Glomerular visceral epithelial cell (primary cell): ENCODE results near the gene TCP11L2.
A peak's percentile ranks its signal among the peaks of the same experiment; 100 is the strongest.
"Not testable (repeated sequence)": the region's sequence is repeated elsewhere in the genome, so short reads cannot be mapped to it uniquely, and the experiment has no call there.

Source experiments
- DNase-seq: peaks from one replicate; pipeline ENCODE4 v3.0.0-alpha.2; 2016; ENCODE audit errors: extremely low spot score

The TCP11L2 gene

DNA sequence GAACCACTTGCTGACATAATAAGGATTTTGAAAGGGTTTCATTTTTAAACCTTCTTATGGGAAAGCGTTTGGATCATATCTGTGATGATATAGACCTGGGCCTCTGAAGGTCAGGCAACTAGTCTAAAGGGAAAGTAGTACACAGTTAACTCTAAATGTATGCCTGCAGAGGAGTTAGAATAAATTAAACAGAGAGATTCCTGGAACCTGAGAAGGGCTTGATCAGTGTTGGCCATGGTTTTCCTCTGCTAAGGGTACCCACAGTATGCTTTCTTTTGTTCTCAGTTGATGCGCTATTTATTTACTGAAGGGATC, 40.6 kb downstream of the TCP11L2 start:
- no peak for DNase-seq

DNA sequence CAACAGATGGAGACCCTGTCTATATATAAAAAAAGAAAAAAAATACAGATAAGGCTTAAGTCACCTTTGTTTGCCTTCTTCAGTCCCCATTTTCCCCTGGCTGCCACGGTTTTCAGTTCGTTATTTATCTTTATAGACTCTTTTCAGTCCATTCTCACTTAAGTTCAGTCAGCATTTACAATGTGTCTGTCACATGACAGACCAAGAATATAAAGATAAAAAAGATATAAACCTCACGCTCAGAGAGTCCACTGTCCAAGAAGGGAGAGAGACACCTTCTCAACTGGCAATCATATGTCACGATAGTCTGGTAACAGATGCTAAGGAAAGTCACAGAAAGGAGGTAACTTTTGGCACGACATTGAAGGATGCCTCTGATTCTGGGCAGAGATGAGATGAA, 41.6 kb downstream of the TCP11L2 start:
- no peak for DNase-seq

DNA sequence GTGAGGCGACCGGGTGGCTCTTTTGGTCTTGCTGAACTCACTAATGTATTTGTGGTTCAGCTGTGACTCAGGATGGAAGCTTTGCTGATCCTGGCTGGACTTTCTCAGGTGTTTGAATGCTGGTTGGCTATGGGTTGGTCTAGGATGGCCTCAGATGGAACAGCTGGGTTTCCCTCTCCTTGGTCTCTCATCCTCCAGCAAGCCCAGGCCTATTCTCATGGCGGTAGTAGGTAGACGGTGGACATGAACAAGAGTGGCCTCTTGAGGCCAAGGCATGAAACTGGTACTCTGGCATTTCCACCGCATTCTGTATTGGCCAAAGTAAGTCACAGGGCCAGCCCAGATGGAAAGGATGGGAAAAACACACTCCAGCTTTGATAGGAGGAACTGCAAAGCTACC, 43.2 kb downstream of the TCP11L2 start:
- peak; percentile 40 for DNase-seq

DNA sequence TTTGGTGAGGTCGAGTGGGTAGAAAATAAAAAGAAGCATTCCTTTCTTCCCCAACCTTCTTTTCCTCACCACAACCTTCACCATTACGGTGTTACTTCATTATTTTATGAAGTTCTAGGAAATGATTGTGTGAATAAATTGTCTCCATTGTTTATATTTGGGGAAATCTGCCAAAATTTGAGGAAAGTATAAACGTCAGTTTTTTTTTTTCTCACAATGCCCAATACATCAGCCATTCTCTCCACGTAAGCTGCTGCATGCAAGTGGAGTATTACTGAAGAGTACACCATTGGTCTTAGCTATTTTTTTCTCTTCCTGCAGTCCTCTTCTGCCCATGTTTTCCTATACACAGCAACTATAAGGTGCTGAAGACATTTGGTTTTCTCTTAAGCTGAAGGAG, 45.9 kb downstream of the TCP11L2 start:
- DNase-seq = no peak

- no peak for DNase-seq
These were observed 50.6 kb downstream of the TCP11L2 start for GRCh38 chr12:106353175-106353574.

DNA sequence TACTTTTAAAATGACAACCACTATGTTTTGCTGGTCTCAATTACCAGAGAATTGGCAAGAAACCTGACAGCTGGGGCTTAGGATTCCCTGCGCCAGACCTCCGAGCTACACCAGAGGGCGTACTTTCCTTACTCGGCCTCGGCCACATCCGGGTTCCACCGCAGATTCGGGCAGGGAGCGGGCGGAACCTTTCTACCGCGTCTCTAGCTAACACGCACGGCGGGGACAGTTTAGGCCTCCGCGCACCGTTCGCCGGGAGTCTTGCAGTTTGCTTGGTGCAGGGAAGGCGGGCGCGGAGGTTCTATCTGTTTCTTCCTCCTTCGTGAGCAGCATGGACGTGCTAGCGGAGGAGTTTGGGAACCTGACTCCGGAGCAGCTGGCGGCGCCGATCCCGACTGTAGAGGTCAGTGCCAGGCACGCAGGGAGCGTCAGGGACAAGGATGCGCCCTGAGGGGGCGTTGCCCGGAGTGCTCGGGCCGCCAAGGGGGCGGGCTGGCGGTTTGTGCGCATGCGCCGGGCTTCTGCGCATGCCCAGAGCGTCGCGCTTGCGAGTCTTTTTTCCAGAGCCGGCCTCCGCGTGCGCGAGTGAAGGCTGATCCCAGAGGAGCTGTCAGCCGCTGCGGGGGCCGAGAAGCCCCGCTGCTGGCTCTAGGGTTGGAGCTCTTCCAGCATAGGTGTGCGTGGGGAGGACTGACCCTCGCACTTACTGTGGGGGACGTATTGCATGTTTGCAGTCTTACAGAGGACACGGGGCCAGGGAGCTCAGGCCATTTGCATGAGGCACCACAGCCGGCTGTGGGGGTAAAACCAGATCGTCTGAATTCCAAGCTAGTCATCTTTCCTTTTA, 55.2 kb downstream of the TCP11L2 start, which contains the start of gene POLR3B:
Gene POLR3B, plus strand, starts transcription at position 200 of the 847 bp plus-strand sequence. Its CDS starts 132 bp downstream, at position 332.
- DNase-seq = peak; percentile 93

GRCh38 chr12:106358396-106359241, 56.1 kb downstream of the TCP11L2 start:
- DNase-seq = no peak

GRCh38 chr12:106359646-106360399, 57.3 kb downstream of the TCP11L2 start:
- DNase-seq = no peak

GRCh38 chr12:106360400-106360994, 58.0 kb downstream of the TCP11L2 start:
- no peak for DNase-seq

DNA sequence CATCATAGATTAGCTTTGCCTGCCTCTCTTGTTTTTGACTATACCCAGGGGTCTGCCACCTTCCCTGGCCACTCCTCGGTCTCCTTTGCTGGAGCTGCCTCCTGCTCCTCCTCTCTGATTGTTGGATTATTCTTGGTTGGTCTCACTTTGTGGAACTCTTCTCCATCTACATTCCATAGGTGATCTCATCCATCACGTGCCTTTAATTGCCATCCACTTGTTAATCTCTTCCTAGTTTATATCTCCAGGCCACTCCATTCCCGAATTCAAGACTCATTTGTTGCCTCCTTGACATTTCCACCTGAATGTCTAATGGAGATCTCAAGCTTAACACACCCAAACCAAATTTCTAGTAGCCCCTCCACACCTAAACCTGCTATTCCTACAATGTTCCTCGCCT, 60.4 kb downstream of the TCP11L2 start:
- no peak for DNase-seq

GRCh38 chr12:106364261-106364660, 61.7 kb downstream of the TCP11L2 start:
- no peak for DNase-seq

DNA sequence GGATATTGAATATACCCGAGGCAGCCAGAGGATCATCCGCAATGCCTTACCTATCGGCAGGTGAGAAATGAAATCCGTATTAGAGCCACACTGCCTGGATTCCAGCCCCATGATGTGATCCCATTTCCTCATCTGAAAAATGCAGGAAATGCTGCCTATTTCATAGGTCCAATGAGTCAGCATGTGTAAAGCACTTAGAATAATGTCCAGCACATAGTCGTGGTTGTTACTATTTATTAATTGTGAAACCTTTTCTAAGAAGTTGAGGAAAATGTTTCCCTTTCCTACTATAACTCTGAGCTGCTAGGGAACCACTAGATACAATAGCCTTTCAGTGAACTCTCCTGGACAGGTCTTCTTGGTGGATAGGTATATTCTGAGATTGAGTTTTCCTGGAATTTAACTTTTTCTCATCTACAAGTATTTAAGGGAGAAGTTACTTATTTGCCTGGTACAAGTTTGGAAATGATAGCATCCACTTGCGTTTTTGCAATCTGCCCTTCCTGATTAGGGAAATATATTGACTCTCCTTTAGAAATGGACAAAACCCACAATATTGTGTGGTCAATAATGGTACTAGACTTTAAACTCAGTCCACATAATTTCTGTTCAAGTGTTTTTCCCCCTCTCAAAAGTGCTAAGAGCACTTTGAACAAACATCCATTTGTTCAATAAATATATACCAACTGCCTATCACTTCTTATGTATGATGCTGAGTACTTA, 67.3 kb downstream of the TCP11L2 start:
- peak; percentile 48 for DNase-seq

GRCh38 chr12:106378788-106379187, 76.3 kb downstream of the TCP11L2 start:
- DNase-seq = no peak

- no peak for DNase-seq
These were observed 78.4 kb downstream of the TCP11L2 start for GRCh38 chr12:106380954-106381353.

DNA sequence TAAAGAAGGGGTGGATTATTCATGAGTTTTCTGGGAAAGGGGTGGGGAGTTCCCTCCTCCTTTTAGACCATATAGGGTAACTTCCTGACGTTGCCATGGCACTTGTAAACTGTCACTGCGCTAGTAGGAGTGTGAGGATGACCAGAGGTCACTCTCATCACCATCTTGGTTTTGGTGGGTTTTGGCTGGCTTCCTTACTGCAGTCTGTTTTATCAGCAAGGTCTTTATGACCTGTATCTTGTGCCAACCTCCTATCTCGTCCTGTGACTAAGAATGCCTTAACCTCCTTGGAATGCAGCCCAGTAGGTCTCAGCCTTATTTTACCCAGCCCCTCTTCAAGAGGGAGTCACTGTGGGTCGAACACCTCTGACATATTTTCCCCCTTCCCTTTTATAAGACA, 79.3 kb downstream of the TCP11L2 start:
- not testable (repeated sequence) for DNase-seq

GRCh38 chr12:106386813-106387535, 84.4 kb downstream of the TCP11L2 start:
- peak; percentile 7 for DNase-seq

DNA sequence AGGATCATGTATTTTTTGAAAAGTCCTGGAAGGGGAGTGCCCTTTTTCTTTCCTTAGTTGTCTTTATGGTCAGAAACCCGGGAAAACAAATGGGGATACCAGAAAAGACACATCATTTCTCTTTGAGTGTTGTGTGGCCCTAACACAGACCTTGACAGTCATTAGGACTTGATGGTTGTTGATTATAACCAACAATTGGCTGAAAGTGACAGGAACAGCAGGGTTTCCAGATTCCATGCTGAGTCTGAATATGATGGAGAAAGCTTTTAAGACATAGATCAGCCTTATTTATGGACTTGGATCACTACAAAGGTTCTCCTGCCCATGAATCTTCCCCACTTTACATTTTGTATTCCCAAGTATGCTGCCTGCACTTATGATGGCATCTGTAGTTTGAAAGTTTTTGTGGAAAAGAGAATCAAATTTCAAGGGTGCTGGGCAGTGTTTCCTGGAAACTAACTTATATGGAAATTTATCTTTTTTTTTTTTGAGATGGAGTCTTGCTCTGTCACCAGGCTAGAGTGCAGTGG, 85.4 kb downstream of the TCP11L2 start:
- no peak for DNase-seq

DNA sequence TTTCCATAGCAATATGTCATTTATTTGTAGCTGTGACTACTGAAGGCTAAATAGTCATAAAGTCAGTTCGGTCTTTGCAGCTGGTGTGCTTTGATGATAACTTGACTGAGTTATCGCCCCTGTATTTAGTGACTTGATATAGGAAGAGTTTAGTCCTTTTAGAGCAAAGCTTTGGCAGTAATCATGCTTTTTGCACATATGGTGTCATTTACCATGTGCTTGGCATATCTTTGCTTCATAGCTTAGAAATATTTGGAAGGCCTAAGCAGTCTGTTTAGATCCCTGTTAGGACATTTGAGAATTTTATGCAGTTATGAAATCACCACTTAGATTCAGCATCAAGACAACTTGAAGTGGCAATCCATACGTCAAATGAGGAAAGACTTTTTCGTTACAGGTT, 86.6 kb downstream of the TCP11L2 start:
- DNase-seq = no peak

DNA sequence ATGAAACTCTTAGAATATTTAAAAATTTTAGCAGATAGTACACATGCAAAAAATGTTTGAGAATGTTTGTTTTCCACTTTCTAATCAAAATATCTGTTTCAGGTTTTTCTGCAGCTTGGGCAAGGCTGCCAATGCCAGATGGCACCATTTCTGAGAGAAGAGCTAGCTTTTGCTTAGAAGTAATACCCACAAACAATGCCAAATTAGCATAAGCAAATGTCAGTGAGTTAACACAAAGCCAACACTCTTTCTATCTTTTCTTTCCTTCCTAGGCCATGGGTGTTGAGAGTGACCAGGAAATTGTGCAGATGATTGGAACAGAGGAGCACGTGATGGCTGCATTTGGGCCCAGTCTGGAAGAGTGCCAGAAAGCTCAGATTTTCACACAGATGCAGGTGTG, 90.2 kb downstream of the TCP11L2 start:
- no peak for DNase-seq
